ENCODE data around the gene PAFAH1B1. TPM values are rescaled to one million over a fixed set of nuclear protein-coding genes. Genes with fewer than 3 reads are reported as not detected.
"Not testable (repeated sequence)": the region's sequence is repeated elsewhere in the genome, so short reads cannot be mapped to it uniquely, and the experiment has no call there.

Gene PAFAH1B1
- polyA plus RNA-seq, 2 donors = 36.6 to 40.7 TPM

GRCh38 chr17:2628922-2629321, 35.5 kb downstream of the PAFAH1B1 start:
- H3K27ac ChIP-seq (ENCODE audit: low read depth in 2 of 2, low read length in 1 of 2); H3K4me3 ChIP-seq (ENCODE audit: low read depth in 1 of 2, low read length in 2 of 2); H3K4me1 ChIP-seq (ENCODE audit: control insufficient read depth in 2 of 2, insufficient read depth in 2 of 2, low read length in 1 of 2); H3K36me3 ChIP-seq (ENCODE audit: control insufficient read depth in 2 of 2, insufficient read depth in 2 of 2, low read length in 1 of 2); H3K9me3 ChIP-seq (ENCODE audit: control insufficient read depth in 2 of 2, insufficient read depth in 1 of 2, low read depth in 1 of 2, low read length in 1 of 2); H3K27me3 ChIP-seq (ENCODE audit: control insufficient read depth in 1 of 2, insufficient read depth in 2 of 2, low read length in 2 of 2): not testable (repeated sequence)
- 66 to 71% methylated on average over 2 of the region's 2 CpGs for WGBS, 2 donors

GRCh38 chr17:2631211-2631610, 37.8 kb downstream of the PAFAH1B1 start:
- no peak overlapping the region for H3K27ac ChIP-seq (ENCODE audit: low read depth in 2 of 2, low read length in 1 of 2)
- H3K9me3 ChIP-seq (ENCODE audit: control insufficient read depth in 2 of 2, insufficient read depth in 1 of 2, low read depth in 1 of 2, low read length in 1 of 2) = no peaks in the 10 kb centered on the region
- no peaks in the 10 kb centered on the region for H3K36me3 ChIP-seq (ENCODE audit: control insufficient read depth in 2 of 2, insufficient read depth in 2 of 2, low read length in 1 of 2)
- no peak overlapping the region for H3K4me3 ChIP-seq (ENCODE audit: low read depth in 1 of 2, low read length in 2 of 2)
- 47 to 67% methylated on average over 9 of the region's 9 CpGs for WGBS, 2 donors
- H3K27me3 ChIP-seq (ENCODE audit: control insufficient read depth in 1 of 2, insufficient read depth in 2 of 2, low read length in 2 of 2) = no peaks in the 10 kb centered on the region
- H3K4me1 ChIP-seq (ENCODE audit: control insufficient read depth in 2 of 2, insufficient read depth in 2 of 2, low read length in 1 of 2) = peaks cover 4 to 6% of the 10 kb centered on the region in 2 donors

- H3K27ac ChIP-seq (ENCODE audit: low read depth in 2 of 2, low read length in 1 of 2) = peak overlapping the region; percentile 33 to 63
- H3K4me1 ChIP-seq (ENCODE audit: control insufficient read depth in 2 of 2, insufficient read depth in 2 of 2, low read length in 1 of 2) = peaks cover 4 to 6% of the 10 kb centered on the region in 2 donors
- H3K27me3 ChIP-seq (ENCODE audit: control insufficient read depth in 1 of 2, insufficient read depth in 2 of 2, low read length in 2 of 2) = no peaks in the 10 kb centered on the region
- no peak overlapping the region for H3K4me3 ChIP-seq (ENCODE audit: low read depth in 1 of 2, low read length in 2 of 2)
- no peaks in the 10 kb centered on the region for H3K9me3 ChIP-seq (ENCODE audit: control insufficient read depth in 2 of 2, insufficient read depth in 1 of 2, low read depth in 1 of 2, low read length in 1 of 2)
- 51 to 52% methylated on average over 9 of the region's 9 CpGs for WGBS, 2 donors
- no peaks in the 10 kb centered on the region for H3K36me3 ChIP-seq (ENCODE audit: control insufficient read depth in 2 of 2, insufficient read depth in 2 of 2, low read length in 1 of 2)
Measured at GRCh38 chr17:2634361-2634960, 41.0 kb downstream of the PAFAH1B1 start.

GRCh38 chr17:2635241-2635640, 41.8 kb downstream of the PAFAH1B1 start:
- H3K27me3 ChIP-seq (ENCODE audit: control insufficient read depth in 1 of 2, insufficient read depth in 2 of 2, low read length in 2 of 2) = no peaks in the 10 kb centered on the region
- no peak overlapping the region for H3K27ac ChIP-seq (ENCODE audit: low read depth in 2 of 2, low read length in 1 of 2)
- 77 to 89% methylated on average over 3 of the region's 3 CpGs for WGBS, 2 donors
- no peak overlapping the region for H3K4me3 ChIP-seq (ENCODE audit: low read depth in 1 of 2, low read length in 2 of 2)
- H3K36me3 ChIP-seq (ENCODE audit: control insufficient read depth in 2 of 2, insufficient read depth in 2 of 2, low read length in 1 of 2) = no peaks in the 10 kb centered on the region
- H3K9me3 ChIP-seq (ENCODE audit: control insufficient read depth in 2 of 2, insufficient read depth in 1 of 2, low read depth in 1 of 2, low read length in 1 of 2) = no peaks in the 10 kb centered on the region
- peaks cover 4 to 6% of the 10 kb centered on the region in 2 donors for H3K4me1 ChIP-seq (ENCODE audit: control insufficient read depth in 2 of 2, insufficient read depth in 2 of 2, low read length in 1 of 2)

GRCh38 chr17:2635675-2636074, 42.2 kb downstream of the PAFAH1B1 start:
- 73 to 85% methylated on average over 2 of the region's 2 CpGs for WGBS, 2 donors
- no peaks in the 10 kb centered on the region for H3K27me3 ChIP-seq (ENCODE audit: control insufficient read depth in 1 of 2, insufficient read depth in 2 of 2, low read length in 2 of 2)
- H3K4me1 ChIP-seq (ENCODE audit: control insufficient read depth in 2 of 2, insufficient read depth in 2 of 2, low read length in 1 of 2) = peaks cover 4 to 6% of the 10 kb centered on the region in 2 donors
- no peak overlapping the region for H3K4me3 ChIP-seq (ENCODE audit: low read depth in 1 of 2, low read length in 2 of 2)
- no peaks in the 10 kb centered on the region for H3K36me3 ChIP-seq (ENCODE audit: control insufficient read depth in 2 of 2, insufficient read depth in 2 of 2, low read length in 1 of 2)
- H3K9me3 ChIP-seq (ENCODE audit: control insufficient read depth in 2 of 2, insufficient read depth in 1 of 2, low read depth in 1 of 2, low read length in 1 of 2) = no peaks in the 10 kb centered on the region
- no peak overlapping the region for H3K27ac ChIP-seq (ENCODE audit: low read depth in 2 of 2, low read length in 1 of 2)

- H3K4me1 ChIP-seq (ENCODE audit: control insufficient read depth in 2 of 2, insufficient read depth in 2 of 2, low read length in 1 of 2) = peaks cover under 1 to 2% of the 10 kb centered on the region in 2 donors
- H3K36me3 ChIP-seq (ENCODE audit: control insufficient read depth in 2 of 2, insufficient read depth in 2 of 2, low read length in 1 of 2) = no peaks in the 10 kb centered on the region
- 88 to 90% methylated on average over 13 of the region's 13 CpGs for WGBS, 2 donors
- no peaks in the 10 kb centered on the region for H3K27me3 ChIP-seq (ENCODE audit: control insufficient read depth in 1 of 2, insufficient read depth in 2 of 2, low read length in 2 of 2)
- no peak overlapping the region for H3K27ac ChIP-seq (ENCODE audit: low read depth in 2 of 2, low read length in 1 of 2)
- H3K4me3 ChIP-seq (ENCODE audit: low read depth in 1 of 2, low read length in 2 of 2) = no peak overlapping the region
- H3K9me3 ChIP-seq (ENCODE audit: control insufficient read depth in 2 of 2, insufficient read depth in 1 of 2, low read depth in 1 of 2, low read length in 1 of 2) = no peaks in the 10 kb centered on the region
Measured at GRCh38 chr17:2636169-2636930, 42.9 kb downstream of the PAFAH1B1 start.

GRCh38 chr17:2637422-2637821, 44.0 kb downstream of the PAFAH1B1 start:
- Histone ChIP-seq H3K4me1 (ENCODE audit: control insufficient read depth in 2 of 2, insufficient read depth in 2 of 2, low read length in 1 of 2) (no peaks in the 10 kb centered on the region), H3K9me3 (ENCODE audit: control insufficient read depth in 2 of 2, insufficient read depth in 1 of 2, low read depth in 1 of 2, low read length in 1 of 2) (no peaks in the 10 kb centered on the region), H3K27me3 (ENCODE audit: control insufficient read depth in 1 of 2, insufficient read depth in 2 of 2, low read length in 2 of 2) (no peaks in the 10 kb centered on the region), H3K36me3 (ENCODE audit: control insufficient read depth in 2 of 2, insufficient read depth in 2 of 2, low read length in 1 of 2) (no peaks in the 10 kb centered on the region), H3K4me3 (ENCODE audit: low read depth in 1 of 2, low read length in 2 of 2) (no peak overlapping the region), H3K27ac (ENCODE audit: low read depth in 2 of 2, low read length in 1 of 2) (no peak overlapping the region)
- WGBS, 2 donors = 83 to 91% methylated on average over 6 of the region's 6 CpGs

GRCh38 chr17:2644971-2645370, 51.5 kb downstream of the PAFAH1B1 start:
- H3K27ac ChIP-seq (ENCODE audit: low read depth in 2 of 2, low read length in 1 of 2) = no peak overlapping the region
- H3K9me3 ChIP-seq (ENCODE audit: control insufficient read depth in 2 of 2, insufficient read depth in 1 of 2, low read depth in 1 of 2, low read length in 1 of 2) = no peaks in the 10 kb centered on the region
- no peaks in the 10 kb centered on the region for H3K4me1 ChIP-seq (ENCODE audit: control insufficient read depth in 2 of 2, insufficient read depth in 2 of 2, low read length in 1 of 2)
- WGBS, 2 donors = 75 to 78% methylated on average over 6 of the region's 6 CpGs
- no peaks in the 10 kb centered on the region for H3K27me3 ChIP-seq (ENCODE audit: control insufficient read depth in 1 of 2, insufficient read depth in 2 of 2, low read length in 2 of 2)
- H3K36me3 ChIP-seq (ENCODE audit: control insufficient read depth in 2 of 2, insufficient read depth in 2 of 2, low read length in 1 of 2) = peaks cover 0 to 2% of the 10 kb centered on the region in 2 donors
- no peak overlapping the region for H3K4me3 ChIP-seq (ENCODE audit: low read depth in 1 of 2, low read length in 2 of 2)

- peaks cover 0 to 2% of the 10 kb centered on the region in 2 donors for H3K36me3 ChIP-seq (ENCODE audit: control insufficient read depth in 2 of 2, insufficient read depth in 2 of 2, low read length in 1 of 2)
- 91 to 95% methylated on average over 6 of the region's 6 CpGs for WGBS, 2 donors
Measured at GRCh38 chr17:2647957-2648356, 54.5 kb downstream of the PAFAH1B1 start.

GRCh38 chr17:2649191-2649590, 55.7 kb downstream of the PAFAH1B1 start:
- no peaks in the 10 kb centered on the region for H3K36me3 ChIP-seq (ENCODE audit: control insufficient read depth in 2 of 2, insufficient read depth in 2 of 2, low read length in 1 of 2)
- WGBS, 2 donors = 97 to 98% methylated on average over 11 of the region's 11 CpGs
- no peaks in the 10 kb centered on the region for H3K9me3 ChIP-seq (ENCODE audit: control insufficient read depth in 2 of 2, insufficient read depth in 1 of 2, low read depth in 1 of 2, low read length in 1 of 2)
- H3K27ac ChIP-seq (ENCODE audit: low read depth in 2 of 2, low read length in 1 of 2) = no peak overlapping the region
- H3K27me3 ChIP-seq (ENCODE audit: control insufficient read depth in 1 of 2, insufficient read depth in 2 of 2, low read length in 2 of 2) = no peaks in the 10 kb centered on the region
- no peak overlapping the region for H3K4me3 ChIP-seq (ENCODE audit: low read depth in 1 of 2, low read length in 2 of 2)
- H3K4me1 ChIP-seq (ENCODE audit: control insufficient read depth in 2 of 2, insufficient read depth in 2 of 2, low read length in 1 of 2) = no peaks in the 10 kb centered on the region

More at GRCh38 chr17:2647957-2648356, 54.5 kb downstream of the PAFAH1B1 start:
- H3K4me1 ChIP-seq (ENCODE audit: control insufficient read depth in 2 of 2, insufficient read depth in 2 of 2, low read length in 1 of 2) = no peaks in the 10 kb centered on the region
- H3K9me3 ChIP-seq (ENCODE audit: control insufficient read depth in 2 of 2, insufficient read depth in 1 of 2, low read depth in 1 of 2, low read length in 1 of 2) = no peaks in the 10 kb centered on the region
- H3K27ac ChIP-seq (ENCODE audit: low read depth in 2 of 2, low read length in 1 of 2) = no peak overlapping the region
- no peak overlapping the region for H3K4me3 ChIP-seq (ENCODE audit: low read depth in 1 of 2, low read length in 2 of 2)
- H3K27me3 ChIP-seq (ENCODE audit: control insufficient read depth in 1 of 2, insufficient read depth in 2 of 2, low read length in 2 of 2) = no peaks in the 10 kb centered on the region

Data from esophagus (tissue), 2 donors.